ENCODE results near the gene NPIPB12.
"Not testable (repeated sequence)": the region's sequence is repeated elsewhere in the genome, so short reads cannot be mapped to it uniquely, and the experiment has no call there.

The NPIPB12 gene

GRCh38 chr16:29460647-29461030 lies 45.6 kb downstream of the NPIPB12 start:
- not testable (repeated sequence) for H3K9me2 ChIP-seq (replicated peaks; ENCODE audit: insufficient read depth, low read length); H3K4me3 ChIP-seq (ENCODE audit: insufficient read depth, low read length, poor library complexity, severe bottlenecking); H3F3A ChIP-seq (ENCODE audit: insufficient read depth); H3K9me3 ChIP-seq (ENCODE audit: insufficient read depth, low read length); H3K27me3 ChIP-seq (ENCODE audit: low read length); H3K36me3 ChIP-seq (ENCODE audit: low read length); H3K4me2 ChIP-seq (ENCODE audit: low read depth, low read length, poor library complexity, severe bottlenecking); H2AFZ ChIP-seq (ENCODE audit: low read depth, low read length, severe bottlenecking); H3K9ac ChIP-seq (ENCODE audit: low read length); H3K79me2 ChIP-seq (ENCODE audit: insufficient read depth, low read length); H4K20me1 ChIP-seq (ENCODE audit: low read depth, low read length); H3K27ac ChIP-seq (ENCODE audit: low read depth, low read length)

DNA sequence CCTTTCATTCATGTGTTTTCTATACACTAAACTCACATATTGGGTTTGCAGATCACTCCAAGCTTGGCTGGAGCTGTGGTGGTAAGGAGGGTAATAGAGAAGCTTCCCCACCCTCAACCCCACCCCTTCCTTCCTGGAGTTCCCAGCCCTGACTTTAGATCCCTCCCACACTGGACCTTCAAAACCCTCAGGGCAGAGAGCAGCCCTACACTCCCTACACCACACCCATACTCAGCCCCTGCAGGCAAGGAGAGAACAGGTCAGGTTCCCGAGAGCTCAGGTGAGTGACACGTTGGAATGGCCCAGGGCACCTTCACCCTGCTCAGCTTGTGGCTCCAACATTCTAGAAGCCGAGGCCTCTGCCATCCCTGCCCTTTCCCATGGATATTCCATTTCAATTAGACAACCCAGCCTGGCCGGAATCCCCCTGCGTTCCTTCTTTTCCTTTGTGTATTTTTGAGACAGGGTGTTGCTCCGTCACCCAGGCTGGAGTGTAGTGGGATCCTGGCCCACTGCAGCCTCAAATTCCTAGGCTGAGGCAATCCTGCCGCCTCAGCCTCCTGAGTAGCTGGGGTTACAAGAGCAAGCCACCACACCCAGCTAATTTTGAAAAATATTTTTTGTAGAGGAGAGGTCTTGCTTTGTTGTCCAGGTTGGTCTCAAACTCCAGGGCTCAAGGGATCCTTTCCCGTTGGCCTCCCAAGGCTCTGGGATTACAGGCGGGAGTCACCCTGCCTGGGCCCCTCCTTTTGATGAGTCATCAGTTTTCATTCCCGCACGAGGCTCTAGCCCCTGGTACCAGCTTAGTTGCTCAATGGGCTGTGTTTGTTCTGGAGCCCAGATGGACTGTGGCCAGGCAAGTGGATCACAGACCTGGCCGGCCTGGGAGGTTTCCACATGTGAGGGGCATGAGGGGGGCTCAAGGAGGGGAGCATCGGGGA lies 46.2 kb downstream of the NPIPB12 start, which contains the start of gene SULT1A4:
Gene SULT1A4, plus strand, starts transcription at position 208 of the 941 bp plus-strand sequence. CDS start 1,473 bp downstream, outside the sequence.
- not testable (repeated sequence) for H3K27me3 ChIP-seq (ENCODE audit: low read length); H3K4me3 ChIP-seq (ENCODE audit: insufficient read depth, low read length, poor library complexity, severe bottlenecking); H4K20me1 ChIP-seq (ENCODE audit: low read depth, low read length); H3K79me2 ChIP-seq (ENCODE audit: insufficient read depth, low read length); H3K9me3 ChIP-seq (ENCODE audit: insufficient read depth, low read length); H3K36me3 ChIP-seq (ENCODE audit: low read length); H2AFZ ChIP-seq (ENCODE audit: low read depth, low read length, severe bottlenecking); H3K27ac ChIP-seq (ENCODE audit: low read depth, low read length); H3K4me2 ChIP-seq (ENCODE audit: low read depth, low read length, poor library complexity, severe bottlenecking); H3K9me2 ChIP-seq (replicated peaks; ENCODE audit: insufficient read depth, low read length); H3F3A ChIP-seq (ENCODE audit: insufficient read depth); H3K9ac ChIP-seq (ENCODE audit: low read length)

DNA sequence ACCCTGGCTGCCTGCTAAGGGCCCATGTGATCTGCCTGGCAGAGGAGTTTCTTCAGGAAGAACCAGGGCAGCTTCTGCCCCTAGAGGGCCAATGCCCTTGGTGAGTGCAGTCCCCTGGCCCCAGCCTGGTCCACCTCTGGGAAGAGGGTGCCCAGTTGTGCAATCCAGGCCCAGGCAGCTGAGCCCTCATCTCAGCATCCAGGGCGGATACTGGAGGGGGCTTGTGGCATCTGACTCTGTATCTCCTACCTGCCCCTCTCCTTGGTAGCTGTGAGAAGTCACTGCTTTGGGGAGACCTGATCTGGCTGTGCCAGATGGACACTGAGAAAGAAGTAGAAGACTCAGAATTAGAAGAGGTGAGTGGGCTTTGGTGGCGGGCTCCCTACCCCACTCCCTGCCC lies 48.5 kb downstream of the NPIPB12 start:
- not testable (repeated sequence) for H3K27ac ChIP-seq (ENCODE audit: low read depth, low read length); H3K27me3 ChIP-seq (ENCODE audit: low read length); H3K9ac ChIP-seq (ENCODE audit: low read length); H4K20me1 ChIP-seq (ENCODE audit: low read depth, low read length); H3K9me3 ChIP-seq (ENCODE audit: insufficient read depth, low read length); H3F3A ChIP-seq (ENCODE audit: insufficient read depth); H3K4me3 ChIP-seq (ENCODE audit: insufficient read depth, low read length, poor library complexity, severe bottlenecking); H3K9me2 ChIP-seq (replicated peaks; ENCODE audit: insufficient read depth, low read length); H3K4me2 ChIP-seq (ENCODE audit: low read depth, low read length, poor library complexity, severe bottlenecking); H3K36me3 ChIP-seq (ENCODE audit: low read length); H3K79me2 ChIP-seq (ENCODE audit: insufficient read depth, low read length); H2AFZ ChIP-seq (ENCODE audit: low read depth, low read length, severe bottlenecking)

GRCh38 chr16:29454828-29455227 lies 51.4 kb downstream of the NPIPB12 start:
- H3K4me3 ChIP-seq (ENCODE audit: insufficient read depth, low read length, poor library complexity, severe bottlenecking); H3K9ac ChIP-seq (ENCODE audit: low read length); H2AFZ ChIP-seq (ENCODE audit: low read depth, low read length, severe bottlenecking); H3K4me2 ChIP-seq (ENCODE audit: low read depth, low read length, poor library complexity, severe bottlenecking); H3K27ac ChIP-seq (ENCODE audit: low read depth, low read length); H3K79me2 ChIP-seq (ENCODE audit: insufficient read depth, low read length); H3K36me3 ChIP-seq (ENCODE audit: low read length); H3F3A ChIP-seq (ENCODE audit: insufficient read depth); H3K9me2 ChIP-seq (replicated peaks; ENCODE audit: insufficient read depth, low read length); H4K20me1 ChIP-seq (ENCODE audit: low read depth, low read length); H3K9me3 ChIP-seq (ENCODE audit: insufficient read depth, low read length); H3K27me3 ChIP-seq (ENCODE audit: low read length): not testable (repeated sequence)

DNA sequence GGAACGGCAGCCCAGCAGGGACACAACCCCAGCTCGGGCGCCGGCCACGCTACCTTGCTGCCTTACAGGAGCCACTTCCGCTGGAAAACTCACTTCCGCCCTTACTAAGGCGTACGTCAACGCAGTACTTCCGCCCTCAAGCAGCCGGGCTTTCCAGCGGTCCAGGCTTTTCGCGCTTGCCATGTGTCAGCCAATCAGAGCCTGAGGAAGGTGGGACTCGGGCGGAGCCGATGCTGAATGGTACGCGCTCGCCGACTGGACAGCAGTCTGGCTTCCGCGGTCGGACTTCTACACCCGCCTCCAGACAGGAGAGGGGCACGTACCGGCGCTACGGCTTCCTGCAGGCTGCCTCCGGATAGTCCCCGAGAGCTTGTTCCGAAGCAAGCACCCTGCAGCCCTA lies 51.9 kb downstream of the NPIPB12 start, which contains the start of the genes BOLA2 and SLX1B:
Gene BOLA2, minus strand, starts transcription at position 83 of the 400 bp plus-strand sequence. CDS start 98 bp downstream, outside the sequence.
Gene SLX1B, plus strand, starts transcription at position 265 of the 400 bp plus-strand sequence.
- not testable (repeated sequence) for H4K20me1 ChIP-seq (ENCODE audit: low read depth, low read length); H3K27ac ChIP-seq (ENCODE audit: low read depth, low read length); H3K4me2 ChIP-seq (ENCODE audit: low read depth, low read length, poor library complexity, severe bottlenecking); H3K36me3 ChIP-seq (ENCODE audit: low read length); H3F3A ChIP-seq (ENCODE audit: insufficient read depth); H3K9ac ChIP-seq (ENCODE audit: low read length); H2AFZ ChIP-seq (ENCODE audit: low read depth, low read length, severe bottlenecking); H3K9me3 ChIP-seq (ENCODE audit: insufficient read depth, low read length); H3K4me3 ChIP-seq (ENCODE audit: insufficient read depth, low read length, poor library complexity, severe bottlenecking); H3K79me2 ChIP-seq (ENCODE audit: insufficient read depth, low read length); H3K9me2 ChIP-seq (replicated peaks; ENCODE audit: insufficient read depth, low read length); H3K27me3 ChIP-seq (ENCODE audit: low read length)

- not testable (repeated sequence) for H3F3A ChIP-seq (ENCODE audit: insufficient read depth); H3K4me3 ChIP-seq (ENCODE audit: insufficient read depth, low read length, poor library complexity, severe bottlenecking); H3K79me2 ChIP-seq (ENCODE audit: insufficient read depth, low read length); H3K9ac ChIP-seq (ENCODE audit: low read length); H3K9me3 ChIP-seq (ENCODE audit: insufficient read depth, low read length); H3K4me2 ChIP-seq (ENCODE audit: low read depth, low read length, poor library complexity, severe bottlenecking); H3K36me3 ChIP-seq (ENCODE audit: low read length); H3K27me3 ChIP-seq (ENCODE audit: low read length); H3K9me2 ChIP-seq (replicated peaks; ENCODE audit: insufficient read depth, low read length); H2AFZ ChIP-seq (ENCODE audit: low read depth, low read length, severe bottlenecking); H3K27ac ChIP-seq (ENCODE audit: low read depth, low read length); H4K20me1 ChIP-seq (ENCODE audit: low read depth, low read length)
Observed at GRCh38 chr16:29453754-29454153, 52.5 kb downstream of the NPIPB12 start.
